ENCODE data around the gene ELAVL3.
"Not testable (repeated sequence)": the region's sequence is repeated elsewhere in the genome, so short reads cannot be mapped to it uniquely, and the experiment has no call there.

ELAVL3 gene

DNA sequence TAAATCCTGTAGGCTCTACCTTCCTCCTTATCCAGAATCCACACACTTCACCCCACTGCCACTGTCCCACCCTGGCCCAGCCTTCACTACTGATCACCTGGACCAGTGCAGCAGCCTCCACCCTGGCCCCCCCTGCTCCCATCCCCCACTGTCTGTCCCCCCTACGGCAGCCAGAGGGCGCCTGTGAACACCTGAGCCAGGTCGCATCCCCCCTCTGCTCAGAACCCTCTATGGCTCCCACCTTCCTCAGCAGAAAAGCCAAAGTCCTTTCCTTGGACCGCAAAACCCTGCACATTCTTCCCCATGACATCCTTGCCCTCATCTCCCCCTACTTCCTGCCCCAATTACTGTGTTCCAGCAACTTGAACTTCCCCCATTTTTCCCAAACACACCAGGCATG is 20.6 kb downstream of the ELAVL3 start:
- DNase-seq: no peak

DNA sequence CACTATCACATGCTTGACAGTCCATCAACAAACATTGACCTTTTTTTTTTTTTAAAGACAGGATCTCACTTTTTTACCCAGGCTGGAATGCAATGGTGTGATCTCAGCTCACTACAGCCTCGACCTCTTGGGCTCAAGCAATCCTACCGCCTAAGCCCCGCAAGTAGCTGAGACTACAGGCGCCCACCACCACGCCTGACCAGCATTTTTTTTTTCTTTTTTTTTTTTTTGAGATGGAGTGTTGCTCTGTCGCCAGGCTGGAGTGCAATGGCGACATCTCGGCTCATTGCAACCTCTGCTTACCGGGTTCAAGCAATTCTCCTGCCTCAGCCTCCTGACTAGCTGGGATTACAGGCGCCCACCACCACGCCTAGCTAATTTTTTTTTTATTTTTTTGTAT is 21.9 kb downstream of the ELAVL3 start:
- not testable (repeated sequence) for DNase-seq

GRCh38 chr19:11458236-11458900 is 22.5 kb downstream of the ELAVL3 start:
- DNase-seq: no peak

- no peak for DNase-seq
Measured at GRCh38 chr19:11457831-11458230, 23.0 kb downstream of the ELAVL3 start.

GRCh38 chr19:11457115-11457514 is 23.7 kb downstream of the ELAVL3 start:
- DNase-seq: peak in 53 of 56 donors; percentile 33 to 95 (median 83)

GRCh38 chr19:11456659-11457058 is 24.2 kb downstream of the ELAVL3 start:
- DNase-seq: peak in 1 of 56 donors; percentile 45

GRCh38 chr19:11455233-11455554 is 25.7 kb downstream of the ELAVL3 start:
- not testable (repeated sequence) for DNase-seq

DNA sequence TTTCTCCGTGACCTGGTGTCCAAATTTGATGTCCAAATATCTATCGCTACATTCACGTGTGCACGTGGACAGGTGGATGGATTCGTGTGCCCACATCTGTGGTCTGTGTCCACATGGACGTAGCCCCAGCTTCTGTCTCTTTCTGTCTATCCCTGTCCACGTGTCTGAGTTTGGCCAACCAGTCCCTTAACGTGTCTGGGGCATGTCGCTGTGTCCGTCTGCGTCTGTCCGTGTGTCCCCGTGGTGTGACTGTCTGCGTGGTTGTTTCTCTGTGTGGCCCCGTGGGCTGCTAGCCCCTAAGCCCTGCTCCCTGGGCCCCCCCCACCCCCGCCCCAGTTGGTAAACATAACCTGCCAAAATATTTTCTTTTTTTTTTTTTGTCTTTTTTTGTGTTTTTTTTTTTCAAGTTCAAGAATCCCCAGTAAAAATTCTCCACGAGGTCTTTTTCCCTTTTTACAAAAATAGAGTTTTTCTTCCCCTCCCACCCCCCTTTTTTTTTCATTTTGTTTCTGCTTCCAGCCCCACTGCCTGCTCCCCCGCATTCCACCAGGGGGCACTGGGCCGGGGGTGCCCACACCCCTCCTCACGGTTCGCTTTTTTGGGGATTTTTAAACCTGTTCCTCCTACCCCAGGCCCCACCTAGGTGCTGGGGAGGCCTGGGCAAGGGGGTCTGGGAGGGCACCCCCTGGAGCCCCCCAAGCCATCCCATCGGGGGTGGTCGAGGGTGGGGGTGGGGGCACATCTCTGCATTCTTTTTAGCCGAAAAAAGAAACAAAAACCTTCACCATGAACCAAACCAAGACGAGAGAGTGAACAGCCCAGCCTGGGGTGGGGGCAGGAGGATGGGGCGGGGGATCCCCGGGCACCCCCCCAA is 27.1 kb downstream of the ELAVL3 start:
- peak in 1 of 56 donors; percentile 17 for DNase-seq

DNA sequence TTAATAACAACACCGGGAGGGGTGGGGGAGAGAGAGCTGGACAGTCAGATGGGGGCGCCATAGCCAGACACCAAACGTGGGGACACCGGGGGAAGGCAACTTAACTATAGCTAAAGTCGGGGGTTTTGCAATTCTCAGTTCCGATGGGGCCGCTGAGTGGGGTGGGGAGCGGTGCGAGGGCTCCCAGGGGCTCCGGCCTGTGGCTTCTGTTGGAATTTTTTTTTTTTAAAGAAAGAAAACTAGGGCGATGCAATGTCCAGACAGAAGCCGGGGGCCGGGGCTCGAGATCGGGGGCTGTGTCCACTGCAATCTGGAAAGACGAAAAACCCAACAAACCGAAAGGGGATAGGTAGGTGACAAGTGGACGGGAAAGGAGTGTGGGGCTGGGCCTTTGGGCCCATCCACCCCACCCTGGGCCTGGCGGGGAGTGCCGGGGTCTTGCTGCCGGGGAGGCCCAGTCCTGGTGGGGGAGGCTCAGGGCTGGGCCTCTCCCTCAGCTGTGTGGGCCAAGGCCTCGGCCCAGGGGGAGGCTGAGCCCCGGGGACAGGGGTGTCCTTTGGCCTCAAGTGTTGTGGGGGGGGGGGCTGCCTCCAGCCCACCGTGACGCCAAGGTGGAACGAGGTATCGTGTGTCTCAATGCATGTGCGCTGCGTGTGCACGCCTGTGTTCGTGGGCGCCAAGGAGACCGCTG is 28.1 kb downstream of the ELAVL3 start:
- DNase-seq: peak in 6 of 56 donors; percentile 14 to 32 (median 17)

DNA sequence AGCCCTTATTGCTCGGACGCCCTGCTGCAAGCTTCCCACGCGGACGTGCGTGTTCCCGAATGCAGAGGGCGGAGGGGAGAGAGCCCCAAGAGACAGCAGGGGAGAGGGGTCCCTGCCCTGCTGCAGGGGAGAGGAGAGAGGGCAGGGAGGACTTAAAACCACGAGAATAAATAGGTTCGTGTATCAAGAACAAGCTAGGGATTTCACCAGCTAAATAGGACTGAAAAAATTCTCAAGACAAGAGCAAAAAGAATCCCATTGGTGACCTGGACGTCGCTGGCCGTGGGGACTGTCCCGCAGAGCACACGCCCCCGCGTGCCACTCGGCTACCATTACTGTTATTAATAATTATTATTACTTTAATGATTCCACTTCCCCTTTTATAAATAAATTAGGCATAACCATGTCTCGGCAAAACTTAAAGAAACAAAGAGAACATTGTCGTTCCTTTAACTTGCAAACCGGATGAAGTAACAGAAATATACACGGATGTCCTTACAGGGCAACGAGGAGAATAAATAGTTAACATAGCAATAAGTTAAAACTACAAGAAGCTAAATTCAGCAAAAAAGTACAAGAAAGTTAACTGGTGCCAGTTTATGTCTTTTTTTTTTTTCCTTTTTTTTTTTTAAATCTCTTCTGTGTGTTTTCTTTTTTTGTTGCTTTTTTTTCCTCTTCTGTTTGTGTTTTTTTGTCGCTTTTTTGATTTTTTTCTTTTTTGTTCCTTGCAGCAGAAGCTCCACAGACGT is 28.8 kb downstream of the ELAVL3 start:
- no peak for DNase-seq

DNA sequence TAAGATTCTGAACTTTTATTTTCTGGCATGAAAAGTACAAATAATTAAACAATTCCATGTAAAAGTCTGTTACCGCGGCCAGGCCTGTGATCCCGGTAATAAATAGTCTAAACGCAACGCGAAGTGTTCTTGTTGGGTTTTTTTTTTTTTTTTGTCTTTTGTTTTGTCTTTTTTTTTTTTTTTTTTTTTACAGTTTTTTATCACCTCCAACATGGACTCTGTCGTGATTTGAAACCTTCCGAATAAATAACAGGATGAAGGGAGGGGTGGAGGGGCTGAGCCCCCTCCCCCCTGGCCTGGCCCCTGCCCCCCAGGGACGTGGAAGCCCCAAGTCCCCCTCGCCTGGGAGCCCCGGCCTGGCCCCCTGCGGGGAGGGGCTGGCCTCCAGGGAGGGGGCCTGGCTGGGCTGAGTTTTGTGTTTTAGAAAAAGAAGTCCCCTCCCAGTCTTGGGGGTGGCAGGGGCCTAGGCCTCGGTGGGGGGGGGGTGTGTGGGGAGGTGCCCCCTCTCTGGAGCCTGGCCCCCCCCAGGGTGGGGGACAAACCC is 29.4 kb downstream of the ELAVL3 start:
- no peak for DNase-seq

GRCh38 chr19:11450570-11451326 is 30.1 kb downstream of the ELAVL3 start:
- no peak for DNase-seq

GRCh38 chr19:11448923-11449554 is 31.8 kb downstream of the ELAVL3 start:
- peak in 1 of 56 donors; percentile 21 for DNase-seq

- DNase-seq: no peak
Measured at GRCh38 chr19:11448410-11448809, 32.4 kb downstream of the ELAVL3 start.

- peak in 1 of 56 donors; percentile 62 for DNase-seq
Measured at GRCh38 chr19:11447347-11448262, 33.2 kb downstream of the ELAVL3 start.

GRCh38 chr19:11446652-11447301 is 34.1 kb downstream of the ELAVL3 start:
- peak in 54 of 56 donors; percentile 7 to 94 (median 79) for DNase-seq

GRCh38 chr19:11446271-11446651 is 34.6 kb downstream of the ELAVL3 start:
- peak in 1 of 56 donors; percentile 32 for DNase-seq

DNA sequence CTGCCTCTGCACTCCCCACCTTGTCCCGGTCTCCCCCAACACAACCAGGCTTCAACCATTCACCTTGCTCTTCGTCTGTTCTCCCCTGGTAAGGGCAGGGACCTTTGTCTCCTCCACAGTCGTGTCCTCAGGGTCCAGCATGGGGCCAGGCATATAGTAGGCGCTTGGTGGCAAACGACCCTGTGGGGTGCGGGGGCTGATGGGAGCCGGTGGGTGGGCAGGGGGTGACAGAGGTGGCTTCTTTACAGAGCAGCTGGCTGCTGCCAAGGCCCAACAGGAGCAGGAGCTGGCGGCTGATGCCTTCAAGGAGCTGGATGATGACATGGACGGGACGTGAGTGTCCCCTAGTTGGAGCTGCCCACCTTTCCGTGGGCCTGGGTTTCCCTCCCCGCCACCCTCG is 35.7 kb downstream of the ELAVL3 start:
- no peak for DNase-seq

All from nucleus accumbens (tissue), 56 donors.